HG02981 (cell line): ENCODE data around the gene PDILT.
"Not testable (repeated sequence)": the region's sequence is repeated elsewhere in the genome, so short reads cannot be mapped to it uniquely, and the experiment has no call there.

Source experiments
- ATAC-seq: cut with Tn5 transposase; IDR thresholded peaks from one replicate; pipeline ENCODE4 v1.9.1; 2021; ENCODE audit warnings: mild to moderate bottlenecking, moderate library complexity; ENCODE audit not compliant: unreplicated experiment

PDILT gene

GRCh38 chr16:20323591-20324117, 80.9 kb downstream of the PDILT start:
- ATAC-seq: no peak

- ATAC-seq: no peak
Observed at GRCh38 chr16:20322696-20323095, 81.8 kb downstream of the PDILT start.

- no peak for ATAC-seq
Observed at GRCh38 chr16:20321671-20322070, 82.9 kb downstream of the PDILT start.

GRCh38 chr16:20321051-20321450, 83.5 kb downstream of the PDILT start:
- ATAC-seq: not testable (repeated sequence)

GRCh38 chr16:20320592-20320991, 83.9 kb downstream of the PDILT start:
- ATAC-seq: no peak

GRCh38 chr16:20320178-20320577, 84.4 kb downstream of the PDILT start:
- no peak for ATAC-seq

- ATAC-seq: no peak
Observed at GRCh38 chr16:20319406-20319805, 85.1 kb downstream of the PDILT start.

- ATAC-seq: no peak
Observed at GRCh38 chr16:20318437-20318836, 86.1 kb downstream of the PDILT start.

GRCh38 chr16:20318006-20318405, 86.5 kb downstream of the PDILT start:
- no peak for ATAC-seq

- ATAC-seq: no peak
Observed at GRCh38 chr16:20317117-20317516, 87.4 kb downstream of the PDILT start.

- ATAC-seq: no peak
Observed at GRCh38 chr16:20316715-20317114, 87.8 kb downstream of the PDILT start.

- ATAC-seq: no peak
Observed at GRCh38 chr16:20315764-20316163, 88.8 kb downstream of the PDILT start.

GRCh38 chr16:20314575-20314974, 90.0 kb downstream of the PDILT start:
- no peak for ATAC-seq

GRCh38 chr16:20313741-20314140, 90.8 kb downstream of the PDILT start:
- no peak for ATAC-seq

- not testable (repeated sequence) for ATAC-seq
Observed at GRCh38 chr16:20312536-20313095, 91.9 kb downstream of the PDILT start.

GRCh38 chr16:20311548-20311947, 93.0 kb downstream of the PDILT start:
- no peak for ATAC-seq

- ATAC-seq: no peak
Observed at GRCh38 chr16:20310421-20311395, 93.8 kb downstream of the PDILT start.

GRCh38 chr16:20309786-20310185, 94.8 kb downstream of the PDILT start:
- no peak for ATAC-seq
